Stomach (tissue), 9 donors: ENCODE data around the gene LRRN3. TPM values are rescaled to one million over a fixed set of nuclear protein-coding genes. Genes with fewer than 3 reads are reported as not detected.
A peak's percentile ranks its signal among the peaks of the same experiment; 100 is the strongest.

Experiments used
- DNase-seq, 2 donors: peaks; one replicate each; pipeline versions ENCODE4 v3.0.0 to v3.0.0-alpha.2; 2013 to 2019
- H3K27ac ChIP-seq, 5 donors: fragments of 200-600 bp in 4 of 5; sonication (generic) in 4 of 5; one replicate each; pipeline ENCODE4 v1.5.1; 2013 to 2019; ENCODE audit warnings: mild to moderate bottlenecking in 1 of 5, moderate library complexity in 1 of 5
- H3K27me3 ChIP-seq, 3 donors: fragments of 200-600 bp; sonication (generic); one replicate each; pipeline ENCODE4 v1.5.1; 2017 to 2019; ENCODE audit warnings: mixed run types in 1 of 3
- H3K36me3 ChIP-seq, 4 donors: fragments of 200-600 bp; sonication (generic); 1 replicate in 3 of 4; 2 replicates in 1 of 4; pipeline ENCODE4 v1.5.1; 2016 to 2019
- H3K4me1 ChIP-seq, 4 donors: fragments of 200-600 bp; sonication (generic); one replicate each; pipeline ENCODE4 v1.5.1; 2016 to 2019
- H3K4me3 ChIP-seq, 4 donors: fragments of 200-600 bp; sonication (generic) in 3 of 4; one replicate each; pipeline ENCODE4 v1.5.1; 2016 to 2019; ENCODE audit warnings: mild to moderate bottlenecking in 1 of 4
- H3K9me3 ChIP-seq, 4 donors: fragments of 200-600 bp; sonication (generic); one replicate each; pipeline ENCODE4 v1.5.1; 2016 to 2019
- CTCF ChIP-seq, 7 experiments: fragments of 450-650 bp in 4 of 7; fragments of 200-600 bp in 3 of 7; sonication (generic) in 3 of 7; IDR thresholded peaks; one replicate each; pipeline ENCODE4 v1.5.1; 2016 to 2019; ENCODE audit warnings: antibody characterized with exemption in 7 of 7, control low read depth in 2 of 7, mild to moderate bottlenecking in 1 of 7
- EP300 ChIP-seq: sonication (generic); formaldehyde crosslinking; IDR thresholded peaks from one replicate; pipeline ENCODE4 v1.6.1; 2017; ENCODE audit warnings: antibody characterized with exemption
- POLR2A ChIP-seq, 4 donors: fragments of 450-650 bp; IDR thresholded peaks; one replicate each; pipeline ENCODE4 v1.6.1; 2016; ENCODE audit warnings: antibody characterized with exemption in 4 of 4, control low read depth in 2 of 4, mild to moderate bottlenecking in 1 of 4, moderate library complexity in 1 of 4
- POLR2AphosphoS5 ChIP-seq, 3 donors: sonication (generic); formaldehyde crosslinking; IDR thresholded peaks; one replicate each; pipeline ENCODE4 v1.6.1; 2016; ENCODE audit warnings: antibody characterized with exemption in 3 of 3
- WGBS, 5 donors: extraction: QIAGEN DNeasy Blood & Tissue Kit in 3 of 5; methylation state at CpG; one replicate each; pipeline versions ENCODE4 v1.1.5 to v1.1.7; 2013 to 2018; 5-methylcytosine and 5-hydroxymethylcytosine counted together
- intact Hi-C: fragments of 100-400 bp; cut with DNase I; formaldehyde crosslinking; loops from one replicate; pipeline ENCODE4 v1.15.1; 2023; ENCODE audit warnings: low total_unique reads
- polyA plus RNA-seq, 3 donors: library from polyadenylated mRNA; stranded (reverse); fragments of 200-250 nt; gene quantifications; one replicate each; pipeline ENCODE4 v1.2.3, GENCODE V29; 2013
- total RNA-seq, 5 donors: library from RNA; depleted of rRNA; stranded (reverse); fragments of >200 nt; gene quantifications; one replicate each; pipeline versions ENCODE4 v1.1.0 to v1.2.3, GENCODE V29; 2014 to 2016
- donor health status: healthy with polysubstance abuse.
- donor health status: Bipolar disorder and iron deficiency.
- donor health status: healthy.

The LRRN3 gene
- total and polyA plus RNA-seq, 8 donors: 0.33 to 4.4 (median 0.61) TPM; not detected in 5

DNA sequence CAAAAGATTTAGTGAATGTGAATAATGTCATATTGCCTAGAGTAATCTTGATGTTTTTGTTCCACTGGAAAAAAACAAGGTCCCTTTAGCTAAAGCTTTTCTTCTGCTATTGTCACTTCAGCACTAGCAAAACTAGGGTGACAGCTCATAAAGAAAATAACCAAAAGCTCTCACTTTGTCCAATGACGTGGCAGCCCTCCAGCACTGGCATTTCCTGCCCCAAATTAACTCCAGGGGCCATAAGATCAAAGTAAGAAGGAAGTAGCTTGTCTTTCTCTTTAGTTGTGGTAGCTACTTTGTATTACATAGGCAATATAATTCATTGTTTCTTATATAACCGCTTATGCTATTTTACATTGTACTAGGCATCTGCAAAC lies 47.3 kb downstream of the LRRN3 start:
- peak in 1 of 2 donors; percentile 64 for DNase-seq
- 35 to 43% (median 37%) methylated on average over 2 of the region's 2 CpGs for WGBS, 5 donors
- Histone ChIP-seq H3K27me3 (no peaks in the 10 kb centered on the region), H3K27ac (peak overlapping the region in 1 of 5 donors; percentile 27), H3K36me3 (no peaks in the 10 kb centered on the region), H3K4me1 (peaks cover 0 to 12% (median 4%) of the 10 kb centered on the region in 4 donors), H3K9me3 (no peaks in the 10 kb centered on the region), H3K4me3 (no peak overlapping the region)
- TF ChIP-seq CTCF (IDR thresholded peaks at IDR 0.05) (no peak), EP300 (no peak), POLR2AphosphoS5 (IDR thresholded peaks at IDR 0.05) (no peak), POLR2A (IDR thresholded peaks at IDR 0.05) (no peak)
- intact Hi-C loops: no loop called here

GRCh38 chr7:111138586-111138985 lies 47.7 kb downstream of the LRRN3 start:
- Histone ChIP-seq H3K4me3 (no peak overlapping the region), H3K36me3 (no peaks in the 10 kb centered on the region), H3K9me3 (no peaks in the 10 kb centered on the region), H3K27ac (no peak overlapping the region), H3K27me3 (no peaks in the 10 kb centered on the region), H3K4me1 (peaks cover 0 to 12% (median 4%) of the 10 kb centered on the region in 4 donors)
- intact Hi-C loops: no loop called here
- no peak for TF ChIP-seq CTCF (IDR thresholded peaks at IDR 0.05)
- TF ChIP-seq POLR2A (IDR thresholded peaks at IDR 0.05): no peak
- TF ChIP-seq EP300: no peak
- no peak for TF ChIP-seq POLR2AphosphoS5 (IDR thresholded peaks at IDR 0.05)
- DNase-seq: no peak

GRCh38 chr7:111140091-111140865 lies 49.4 kb downstream of the LRRN3 start:
- DNase-seq: no peak
- TF ChIP-seq EP300 (no peak), POLR2AphosphoS5 (IDR thresholded peaks at IDR 0.05) (no peak), POLR2A (IDR thresholded peaks at IDR 0.05) (no peak), CTCF (IDR thresholded peaks at IDR 0.05) (no peak)
- peaks cover 0 to 12% (median 4%) of the 10 kb centered on the region in 4 donors for H3K4me1 ChIP-seq
- 88 to 97% (median 91%) methylated on average over 2 of the region's 2 CpGs for WGBS, 5 donors
- no peaks in the 10 kb centered on the region for H3K36me3 ChIP-seq
- H3K27me3 ChIP-seq: no peaks in the 10 kb centered on the region
- H3K9me3 ChIP-seq: no peaks in the 10 kb centered on the region
- no peak overlapping the region for H3K27ac ChIP-seq
- intact Hi-C loops: no loop called here
- H3K4me3 ChIP-seq: no peak overlapping the region

GRCh38 chr7:111145472-111145871 lies 54.5 kb downstream of the LRRN3 start:
- no peak for TF ChIP-seq POLR2A (IDR thresholded peaks at IDR 0.05)
- TF ChIP-seq EP300: no peak
- no peak for TF ChIP-seq CTCF (IDR thresholded peaks at IDR 0.05)
- TF ChIP-seq POLR2AphosphoS5 (IDR thresholded peaks at IDR 0.05): no peak
- no peaks in the 10 kb centered on the region for H3K4me1 ChIP-seq
- no peaks in the 10 kb centered on the region for H3K36me3 ChIP-seq
- 73 to 97% (median 92%) methylated on average over 2 of the region's 2 CpGs for WGBS, 5 donors
- no peak overlapping the region for H3K27ac ChIP-seq
- no peak overlapping the region for H3K4me3 ChIP-seq
- H3K27me3 ChIP-seq: no peaks in the 10 kb centered on the region
- intact Hi-C loops: no loop called here
- no peaks in the 10 kb centered on the region for H3K9me3 ChIP-seq
- DNase-seq: no peak
